Fibroblast of villous mesenchyme (primary cell): ENCODE data around the gene CALHM5. TPM values are rescaled to one million over a fixed set of nuclear protein-coding genes. Genes with fewer than 3 reads are reported as not detected.

Source experiments
- DNase-seq: peaks from one replicate; pipeline ENCODE4 v3.0.0-alpha.2; 2010; ENCODE audit warnings: low read depth
- H3K4me3 ChIP-seq: 2 replicates; pipeline ENCODE4 v1.5.1; 2011; ENCODE audit warnings: low read depth, mild to moderate bottlenecking, low read length
- total RNA-seq: library from RNA; depleted of rRNA; stranded (reverse); fragments of >200 nt; gene quantifications from 2 replicates; pipeline ENCODE4 v1.2.3, GENCODE V29; 2012
- TF ChIP-seq, protein P1 (sequence below): IDR thresholded peaks from 2 replicates; pipeline ENCODE4 v1.5.1; 2012; ENCODE audit warnings: low read depth, mild to moderate bottlenecking, low read length; ENCODE audit not compliant: insufficient read depth

Gene CALHM5
- total RNA-seq, 1 donor, result 4.7 TPM

DNA sequence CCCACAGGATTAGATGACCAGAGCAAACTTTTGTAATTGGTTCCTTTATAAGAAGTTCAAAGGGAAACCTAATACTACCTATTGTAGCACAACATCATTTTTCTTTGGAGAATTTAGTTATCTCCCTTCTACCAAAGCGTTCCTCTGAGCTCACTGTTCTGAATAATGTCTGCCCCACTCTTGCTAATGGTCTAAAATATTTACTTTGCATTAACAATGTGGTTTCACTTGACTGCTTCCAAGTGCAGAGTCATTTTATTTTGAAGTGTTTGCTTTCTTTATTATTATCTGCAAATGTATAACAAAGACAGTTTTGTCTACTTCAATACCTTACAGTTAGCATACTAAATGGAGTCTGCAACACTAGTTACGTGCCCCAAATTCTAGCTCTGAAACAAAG, 19.0 kb downstream of the CALHM5 start:
- H3K4me3 ChIP-seq, result no peak overlapping the region
- TF ChIP-seq, protein P1, sequence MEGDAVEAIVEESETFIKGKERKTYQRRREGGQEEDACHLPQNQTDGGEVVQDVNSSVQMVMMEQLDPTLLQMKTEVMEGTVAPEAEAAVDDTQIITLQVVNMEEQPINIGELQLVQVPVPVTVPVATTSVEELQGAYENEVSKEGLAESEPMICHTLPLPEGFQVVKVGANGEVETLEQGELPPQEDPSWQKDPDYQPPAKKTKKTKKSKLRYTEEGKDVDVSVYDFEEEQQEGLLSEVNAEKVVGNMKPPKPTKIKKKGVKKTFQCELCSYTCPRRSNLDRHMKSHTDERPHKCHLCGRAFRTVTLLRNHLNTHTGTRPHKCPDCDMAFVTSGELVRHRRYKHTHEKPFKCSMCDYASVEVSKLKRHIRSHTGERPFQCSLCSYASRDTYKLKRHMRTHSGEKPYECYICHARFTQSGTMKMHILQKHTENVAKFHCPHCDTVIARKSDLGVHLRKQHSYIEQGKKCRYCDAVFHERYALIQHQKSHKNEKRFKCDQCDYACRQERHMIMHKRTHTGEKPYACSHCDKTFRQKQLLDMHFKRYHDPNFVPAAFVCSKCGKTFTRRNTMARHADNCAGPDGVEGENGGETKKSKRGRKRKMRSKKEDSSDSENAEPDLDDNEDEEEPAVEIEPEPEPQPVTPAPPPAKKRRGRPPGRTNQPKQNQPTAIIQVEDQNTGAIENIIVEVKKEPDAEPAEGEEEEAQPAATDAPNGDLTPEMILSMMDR, result no peak
- peak; percentile 14 for DNase-seq

DNA sequence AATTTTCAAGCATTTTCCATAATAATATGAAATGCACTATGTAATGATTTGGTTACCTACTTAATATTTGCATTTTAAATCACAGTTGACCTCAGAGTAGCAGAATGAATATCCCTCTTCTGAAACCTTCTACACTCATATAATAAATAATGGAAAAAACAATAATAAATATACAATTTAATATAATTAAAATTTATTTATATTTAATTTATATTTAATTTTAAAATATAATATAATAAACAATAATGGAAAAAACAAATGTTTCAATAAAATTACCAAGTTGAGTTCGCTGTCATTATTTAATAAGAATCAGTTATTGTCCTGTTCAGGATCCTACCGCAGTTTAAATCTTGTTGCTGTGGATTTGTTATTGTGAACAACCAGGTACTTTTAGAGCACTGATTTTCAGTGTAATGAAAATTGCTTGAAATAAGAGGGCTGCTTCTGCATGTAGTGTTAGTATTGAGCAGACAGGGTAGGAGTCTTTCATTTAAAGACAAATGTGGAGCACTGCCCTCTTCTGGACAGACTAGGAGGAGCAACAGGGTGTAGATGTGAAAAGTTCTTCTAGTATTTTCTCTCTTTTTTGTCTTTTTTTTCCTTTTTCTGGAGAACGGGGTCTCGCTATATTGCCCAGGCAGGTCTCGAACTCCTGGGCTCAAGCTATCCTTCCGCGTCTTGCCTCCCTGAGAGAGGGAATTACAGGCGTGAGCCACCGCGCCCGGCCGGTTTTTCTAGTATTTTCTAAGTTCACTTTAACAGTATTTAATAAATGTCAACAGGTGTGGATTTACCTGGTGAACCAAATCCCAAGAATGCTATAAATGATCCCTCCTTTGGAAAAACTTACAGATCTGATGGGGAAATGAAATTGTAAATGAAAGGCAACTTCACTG, 20.5 kb downstream of the CALHM5 start:
- DNase-seq, result peak; percentile 82

DNA sequence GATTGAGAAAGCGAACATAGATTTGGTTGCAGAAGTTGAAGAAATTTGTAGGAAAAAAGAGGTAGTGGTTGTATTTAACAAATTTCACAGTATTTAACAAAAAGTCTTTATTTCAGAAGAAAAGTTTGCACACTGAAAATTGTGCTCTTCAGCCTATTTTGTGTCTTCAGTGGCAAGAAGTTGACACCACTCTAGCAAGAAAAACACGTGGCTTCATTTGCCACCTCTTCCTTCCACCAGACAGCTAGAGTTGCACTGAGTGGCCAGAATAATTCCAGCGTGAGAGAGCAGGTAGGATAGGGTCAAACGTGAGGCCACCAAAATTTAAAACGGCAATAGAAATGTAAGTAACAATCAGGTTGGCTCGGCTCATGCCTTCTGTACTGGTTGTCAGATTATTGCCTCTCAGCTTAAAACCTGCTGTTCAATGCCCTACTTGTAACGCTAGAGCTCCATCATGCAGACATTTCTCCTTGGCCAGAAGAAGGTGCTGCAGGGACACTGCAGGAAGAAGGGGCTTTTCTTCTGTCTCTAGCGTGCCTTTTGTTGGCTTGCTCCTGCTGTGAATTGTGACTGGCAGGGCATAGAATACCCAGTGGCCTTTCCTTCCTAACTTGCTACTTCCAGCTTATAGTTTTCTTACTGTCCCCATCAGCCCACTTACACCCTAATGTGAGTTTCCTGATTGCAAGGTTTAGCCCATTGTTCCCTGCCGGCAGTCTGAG, 22.0 kb downstream of the CALHM5 start:
- no peak for DNase-seq
- TF ChIP-seq, protein P1, result no peak

More for the DNA sequence above, 20.5 kb downstream of the CALHM5 start:
- TF ChIP-seq, protein P1, result peak; percentile 72
- no peak overlapping the region for H3K4me3 ChIP-seq

DNA sequence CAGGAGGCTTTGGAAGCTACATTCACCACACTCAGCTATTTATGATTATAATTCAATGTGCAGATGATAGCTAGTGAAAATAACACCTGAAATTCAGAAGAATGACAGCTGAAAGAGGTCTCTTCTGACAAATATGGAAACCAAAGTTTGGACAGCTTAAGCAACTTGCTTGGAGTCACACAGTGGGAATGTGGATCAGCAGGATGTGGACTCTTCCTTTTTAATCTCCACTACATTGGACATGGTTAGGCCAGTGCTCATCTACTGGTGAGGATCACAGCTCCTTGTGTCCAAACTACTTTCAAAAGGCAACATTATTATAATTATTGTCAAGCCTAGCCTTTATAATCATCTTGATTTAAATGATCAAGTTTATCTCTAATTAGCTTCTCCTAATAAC, 23.7 kb downstream of the CALHM5 start:
- TF ChIP-seq, protein P1, result no peak
- H3K4me3 ChIP-seq, result no peak overlapping the region
- no peak for DNase-seq

More for the DNA sequence above, 22.0 kb downstream of the CALHM5 start:
- no peak overlapping the region for H3K4me3 ChIP-seq

DNA sequence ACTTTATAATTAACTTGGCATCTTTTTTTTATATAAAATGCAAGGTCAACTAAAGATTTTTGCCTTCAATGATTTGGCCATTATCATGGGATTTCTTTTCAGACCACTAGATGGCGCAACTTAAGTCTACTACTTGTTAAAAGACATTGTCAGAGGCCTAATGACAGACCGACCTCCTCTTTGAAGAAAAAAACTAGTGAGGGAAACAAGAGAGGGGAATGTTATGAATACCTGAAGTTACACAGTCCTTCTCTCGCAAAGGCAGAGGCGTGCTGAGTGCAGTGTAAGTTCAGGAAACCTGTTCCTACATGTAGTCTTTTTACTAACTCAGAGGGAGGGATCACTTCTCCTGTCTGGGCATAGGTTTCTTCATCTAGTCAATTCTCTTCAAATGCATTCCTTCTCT, 24.8 kb downstream of the CALHM5 start:
- DNase-seq, result peak; percentile 73
- no peak overlapping the region for H3K4me3 ChIP-seq
- TF ChIP-seq, protein P1, result peak; percentile 71

DNA sequence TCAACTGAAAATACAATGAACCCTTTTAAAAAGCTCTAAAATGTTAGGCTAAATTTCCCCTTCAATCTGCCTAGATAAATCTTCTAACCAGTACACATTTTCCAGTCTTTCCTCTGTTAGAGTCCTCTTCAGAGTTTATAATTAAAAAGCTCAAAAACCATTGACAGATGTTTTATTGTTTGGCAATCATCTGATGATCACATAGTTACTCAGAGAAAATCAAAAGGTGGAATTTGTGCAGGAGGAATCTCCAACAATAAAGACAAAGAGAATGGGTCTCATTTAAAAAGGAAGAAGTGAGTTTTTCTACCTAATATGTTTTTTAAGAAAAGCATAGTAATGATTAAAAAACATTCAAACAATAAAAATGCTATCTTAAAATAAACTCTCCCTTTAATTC, 31.0 kb downstream of the CALHM5 start:
- TF ChIP-seq, protein P1, result no peak
- no peak for DNase-seq
- H3K4me3 ChIP-seq, result no peak overlapping the region
